Tibial nerve (tissue), 4 donors: Measurements from ENCODE around the gene SPRY4. TPM values are rescaled to one million over a fixed set of nuclear protein-coding genes. Genes with fewer than 3 reads are reported as not detected.

Source experiments
- DNase-seq, 2 donors: peaks; one replicate each; pipeline ENCODE4 v3.0.0-alpha.2; 2019; ENCODE audit warnings: low spot score in 2 of 2
- H3K27ac ChIP-seq, 4 donors: fragments of 200-600 bp; sonication (generic) in 3 of 4; one replicate each; pipeline ENCODE4 v1.5.1; 2017 to 2019; ENCODE audit warnings: mild to moderate bottlenecking in 1 of 4
- H3K27me3 ChIP-seq, 2 donors: fragments of 200-600 bp; sonication (generic) in 1 of 2; one replicate each; pipeline versions ENCODE4 v1.5.1 to v1.6.0; 2017 to 2019
- H3K36me3 ChIP-seq, 3 donors: fragments of 200-600 bp; sonication (generic); one replicate each; pipeline ENCODE4 v1.5.1; 2018 to 2019
- H3K4me1 ChIP-seq, 4 donors: fragments of 200-600 bp; sonication (generic) in 3 of 4; one replicate each; pipeline ENCODE4 v1.5.1; 2017 to 2019
- H3K4me3 ChIP-seq, 4 donors: fragments of 200-600 bp; sonication (generic) in 3 of 4; one replicate each; pipeline ENCODE4 v1.5.1; 2017 to 2019; ENCODE audit warnings: mild to moderate bottlenecking in 1 of 4, moderate library complexity in 1 of 4
- H3K9me3 ChIP-seq, 4 donors: fragments of 200-600 bp; sonication (generic) in 3 of 4; one replicate each; pipeline ENCODE4 v1.5.1; 2017 to 2019
- CTCF ChIP-seq, 5 experiments: fragments of 200-600 bp in 3 of 5; fragments of 450-650 bp in 2 of 5; sonication (generic) in 3 of 5; IDR thresholded peaks; one replicate each; pipeline ENCODE4 v1.5.1; 2016 to 2019; ENCODE audit warnings: antibody characterized with exemption in 5 of 5, mild to moderate bottlenecking in 3 of 5, moderate library complexity in 2 of 5
- EP300 ChIP-seq, 2 donors: sonication (generic); formaldehyde crosslinking; IDR thresholded peaks; one replicate each; pipeline ENCODE4 v1.6.1; 2017; ENCODE audit warnings: antibody characterized with exemption in 2 of 2, mild to moderate bottlenecking in 1 of 2
- POLR2A ChIP-seq, 2 donors: fragments of 450-650 bp; IDR thresholded peaks; one replicate each; pipeline ENCODE4 v1.6.1; 2017; ENCODE audit warnings: antibody characterized with exemption in 2 of 2, mild to moderate bottlenecking in 2 of 2, moderate library complexity in 2 of 2
- WGBS, 2 donors: methylation state at CpG; one replicate each; pipeline ENCODE4 v1.1.5; 2018; 5-methylcytosine and 5-hydroxymethylcytosine counted together
- total RNA-seq, 4 donors: library from RNA; depleted of rRNA; stranded (reverse); fragments of >200 nt; gene quantifications; one replicate each; pipeline ENCODE4 v1.1.0, GENCODE V29; 2016

Gene SPRY4
- total RNA-seq, 4 donors from 2014 or later = 5.1 to 30.9 (median 17.9) TPM

- no peak for TF ChIP-seq CTCF (IDR thresholded peaks at IDR 0.05)
- TF ChIP-seq POLR2A (IDR thresholded peaks at IDR 0.05) = no peak
- TF ChIP-seq EP300 (IDR thresholded peaks at IDR 0.05) = no peak
- 85 to 88% methylated on average over 9 of the region's 9 CpGs for WGBS, 2 donors
- Histone ChIP-seq H3K36me3 (peaks cover 0 to 49% (median 6%) of the 10 kb centered on the region in 3 donors), H3K27me3 (no peaks in the 10 kb centered on the region), H3K27ac (no peak overlapping the region), H3K4me1 (peaks cover 0 to 29% (median 5%) of the 10 kb centered on the region in 4 donors), H3K9me3 (no peaks in the 10 kb centered on the region), H3K4me3 (no peak overlapping the region)
- DNase-seq = no peak
Observed at GRCh38 chr5:142310803-142311202, 14.0 kb downstream of the SPRY4 start.

GRCh38 chr5:142309747-142310318, 15.0 kb downstream of the SPRY4 start:
- peaks cover 0 to 20% (median 2%) of the 10 kb centered on the region in 4 donors for H3K4me1 ChIP-seq
- no peak for DNase-seq
- H3K27me3 ChIP-seq = no peaks in the 10 kb centered on the region
- H3K4me3 ChIP-seq = no peak overlapping the region
- peaks cover 0 to 49% (median 6%) of the 10 kb centered on the region in 3 donors for H3K36me3 ChIP-seq
- TF ChIP-seq POLR2A (IDR thresholded peaks at IDR 0.05) = no peak
- TF ChIP-seq EP300 (IDR thresholded peaks at IDR 0.05) = no peak
- no peak for TF ChIP-seq CTCF (IDR thresholded peaks at IDR 0.05)
- WGBS, 2 donors = 78 to 82% methylated on average over 12 of the region's 12 CpGs
- H3K9me3 ChIP-seq = no peaks in the 10 kb centered on the region
- no peak overlapping the region for H3K27ac ChIP-seq

- Histone ChIP-seq H3K27ac (no peak overlapping the region), H3K36me3 (peaks cover 0 to 35% (median 0%) of the 10 kb centered on the region in 3 donors), H3K27me3 (no peaks in the 10 kb centered on the region), H3K9me3 (no peaks in the 10 kb centered on the region), H3K4me3 (no peak overlapping the region), H3K4me1 (peaks cover 0 to 5% (median 1%) of the 10 kb centered on the region in 4 donors)
- WGBS, 2 donors = 84% methylated on average over 3 of the region's 3 CpGs
- no peak for DNase-seq
- TF ChIP-seq POLR2A (IDR thresholded peaks at IDR 0.05) (no peak), EP300 (IDR thresholded peaks at IDR 0.05) (no peak), CTCF (IDR thresholded peaks at IDR 0.05) (no peak)
Observed at GRCh38 chr5:142308358-142308757, 16.5 kb downstream of the SPRY4 start.

GRCh38 chr5:142307146-142307890, 17.5 kb downstream of the SPRY4 start:
- no peak for DNase-seq
- Histone ChIP-seq H3K36me3 (peaks cover 0 to 25% (median 0%) of the 10 kb centered on the region in 3 donors), H3K9me3 (no peaks in the 10 kb centered on the region), H3K4me1 (no peaks in the 10 kb centered on the region), H3K27ac (no peak overlapping the region), H3K27me3 (no peaks in the 10 kb centered on the region), H3K4me3 (no peak overlapping the region)
- WGBS, 2 donors = 79 to 85% methylated on average over 7 of the region's 7 CpGs
- TF ChIP-seq CTCF (IDR thresholded peaks at IDR 0.05) (no peak), POLR2A (IDR thresholded peaks at IDR 0.05) (no peak), EP300 (IDR thresholded peaks at IDR 0.05) (no peak)

- no peaks in the 10 kb centered on the region for H3K27me3 ChIP-seq
- 78 to 84% methylated on average over 6 of the region's 6 CpGs for WGBS, 2 donors
- H3K4me3 ChIP-seq = no peak overlapping the region
- peaks cover 0 to 18% (median 0%) of the 10 kb centered on the region in 3 donors for H3K36me3 ChIP-seq
- H3K9me3 ChIP-seq = no peaks in the 10 kb centered on the region
- no peak overlapping the region for H3K27ac ChIP-seq
- TF ChIP-seq CTCF (IDR thresholded peaks at IDR 0.05) (no peak), POLR2A (IDR thresholded peaks at IDR 0.05) (no peak), EP300 (IDR thresholded peaks at IDR 0.05) (no peak)
- DNase-seq = no peak
- no peaks in the 10 kb centered on the region for H3K4me1 ChIP-seq
Observed at GRCh38 chr5:142306077-142306502, 18.7 kb downstream of the SPRY4 start.
